GM19023 (cell line): ENCODE data around the gene CBFA2T2.
"Not testable (repeated sequence)": the region's sequence is repeated elsewhere in the genome, so short reads cannot be mapped to it uniquely, and the experiment has no call there.

Source experiments
- ATAC-seq: cut with Tn5 transposase; IDR thresholded peaks from one replicate; pipeline ENCODE4 v1.9.1; 2021; ENCODE audit warnings: mild to moderate bottlenecking, moderate library complexity; ENCODE audit not compliant: unreplicated experiment

CBFA2T2 gene

DNA sequence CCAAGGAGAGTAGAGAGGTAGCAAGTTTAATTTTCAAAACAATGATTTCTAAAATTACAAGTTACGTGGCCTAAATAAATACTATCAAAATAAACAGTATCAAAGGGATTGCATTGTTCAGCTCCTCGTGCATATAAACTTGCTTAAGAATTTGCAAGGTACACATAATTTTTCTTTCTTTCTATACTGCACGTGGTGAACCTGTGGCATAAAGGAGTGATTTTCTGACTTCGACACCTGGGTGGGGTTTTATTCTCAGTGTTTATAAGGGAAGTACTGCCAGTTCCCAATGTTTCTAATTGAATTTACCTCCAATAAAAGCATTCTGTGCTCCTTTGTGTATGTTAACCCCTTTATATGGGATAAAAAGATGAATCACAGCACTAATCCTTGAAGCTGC lies 122.1 kb downstream of the CBFA2T2 start:
- ATAC-seq: no peak

DNA sequence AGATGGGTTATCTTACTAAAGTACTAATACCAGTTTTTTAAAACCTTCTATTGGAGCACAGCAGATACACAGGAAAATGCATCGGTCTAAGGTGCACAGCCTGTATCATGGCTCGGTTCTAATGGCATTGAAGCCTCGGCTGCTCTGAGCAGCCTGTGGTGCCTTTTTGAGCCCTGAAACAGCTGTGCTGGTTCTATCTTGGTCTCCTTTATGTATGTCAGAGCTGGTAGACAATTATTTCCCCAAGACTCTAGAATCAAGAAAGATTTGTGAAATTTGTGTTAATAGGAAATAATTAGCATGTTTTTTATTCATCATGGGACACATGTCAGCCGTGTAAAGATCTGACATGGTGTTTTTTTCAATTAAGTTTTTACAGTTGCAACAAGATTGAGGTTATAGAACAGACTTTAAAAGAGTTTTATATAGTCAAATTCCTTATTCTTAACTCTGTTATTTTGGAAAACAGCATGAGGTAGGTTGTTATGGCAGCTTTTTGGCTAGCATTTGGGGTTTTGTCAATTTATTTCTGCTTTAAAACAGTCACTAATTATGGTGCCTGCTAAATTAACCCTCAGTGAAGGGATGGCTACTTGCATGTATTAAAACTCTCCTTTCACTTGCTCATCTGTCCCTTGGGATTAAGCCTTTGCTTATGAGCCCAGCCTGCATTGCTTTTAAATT lies 132.0 kb downstream of the CBFA2T2 start:
- ATAC-seq: no peak

- no peak for ATAC-seq
These were observed 132.9 kb downstream of the CBFA2T2 start for GRCh38 chr20:33622705-33623365.

GRCh38 chr20:33624399-33624798 lies 134.5 kb downstream of the CBFA2T2 start:
- no peak for ATAC-seq

GRCh38 chr20:33626190-33626589 lies 136.3 kb downstream of the CBFA2T2 start:
- no peak for ATAC-seq

- ATAC-seq: no peak
These were observed 137.8 kb downstream of the CBFA2T2 start for GRCh38 chr20:33627577-33628216.

DNA sequence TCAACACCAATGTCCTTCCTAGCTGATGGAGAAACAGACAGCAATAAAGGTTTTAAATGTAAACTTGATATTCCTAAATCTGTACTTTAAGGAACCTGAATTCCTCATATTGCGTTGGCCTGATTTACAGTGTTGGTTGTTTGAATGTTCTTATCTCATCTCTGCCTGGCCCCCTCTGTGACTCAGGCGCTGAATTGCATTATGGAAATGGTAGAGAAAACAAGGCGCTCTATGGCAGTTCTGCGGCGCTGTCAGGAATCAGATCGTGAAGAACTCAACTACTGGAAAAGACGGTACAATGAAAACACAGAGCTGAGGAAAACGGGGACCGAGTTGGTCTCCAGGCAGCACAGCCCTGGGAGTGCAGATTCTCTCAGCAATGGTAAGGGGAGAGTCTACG lies 139.6 kb downstream of the CBFA2T2 start:
- no peak for ATAC-seq

GRCh38 chr20:33629979-33630378 lies 140.1 kb downstream of the CBFA2T2 start:
- no peak for ATAC-seq

- ATAC-seq: no peak
These were observed 140.6 kb downstream of the CBFA2T2 start for GRCh38 chr20:33630507-33630906.

DNA sequence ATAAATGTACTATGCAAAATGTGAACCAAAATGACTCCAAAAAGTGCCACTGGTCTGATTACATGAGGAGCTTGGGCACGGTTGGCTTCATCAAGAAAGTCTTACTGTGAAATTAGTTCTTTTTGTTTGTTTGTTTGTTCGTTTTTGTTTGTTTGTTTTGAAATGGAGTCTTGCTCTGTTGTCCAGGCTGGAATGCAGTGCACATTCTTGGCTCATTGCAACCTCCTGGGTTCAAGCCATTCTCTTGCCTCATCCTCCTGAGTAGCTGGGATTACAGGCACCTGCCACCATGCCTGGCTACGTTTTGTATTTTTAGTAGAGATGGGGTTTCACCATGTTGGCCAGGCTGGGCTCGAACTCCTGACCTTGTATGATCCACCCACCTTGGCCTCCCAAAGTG lies 142.0 kb downstream of the CBFA2T2 start:
- not testable (repeated sequence) for ATAC-seq

DNA sequence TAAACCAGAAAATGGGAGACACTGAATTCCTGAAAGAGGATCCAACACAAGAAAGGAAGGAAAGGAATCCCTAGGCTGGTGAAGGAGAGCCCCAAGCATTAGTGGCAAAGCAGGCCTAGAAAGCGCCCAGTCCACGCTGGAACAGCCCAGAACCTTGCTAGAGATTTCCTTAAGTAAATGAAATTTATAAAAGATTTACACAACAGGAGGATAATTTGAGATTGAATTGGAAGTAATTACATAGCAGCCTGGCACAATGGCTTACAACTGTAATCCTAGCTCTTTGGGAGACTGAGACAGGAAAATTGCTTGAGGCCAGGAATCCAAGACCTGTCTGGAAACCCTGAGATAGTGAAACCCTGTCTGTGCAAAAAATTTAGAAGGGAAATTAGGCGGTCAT lies 145.4 kb downstream of the CBFA2T2 start:
- no peak for ATAC-seq

GRCh38 chr20:33636776-33637175 lies 146.9 kb downstream of the CBFA2T2 start:
- ATAC-seq: no peak

DNA sequence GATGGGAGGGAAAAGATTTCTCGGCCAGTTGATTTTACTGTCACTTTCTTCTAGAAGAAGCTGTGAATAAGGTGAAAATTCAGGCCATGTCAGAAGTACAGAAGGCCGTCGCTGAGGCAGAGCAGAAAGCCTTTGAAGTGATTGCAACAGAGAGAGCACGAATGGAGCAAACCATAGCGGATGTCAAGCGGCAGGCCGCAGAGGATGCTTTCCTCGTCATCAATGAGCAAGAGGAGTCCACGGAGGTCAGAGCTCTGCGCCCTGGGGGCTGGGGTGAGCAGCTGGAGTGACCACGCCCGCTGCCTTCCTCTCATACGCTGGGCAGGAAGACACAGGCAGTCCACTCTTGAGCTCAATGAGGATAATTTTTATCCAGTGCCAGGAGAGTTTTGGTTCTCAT lies 150.4 kb downstream of the CBFA2T2 start:
- no peak for ATAC-seq

DNA sequence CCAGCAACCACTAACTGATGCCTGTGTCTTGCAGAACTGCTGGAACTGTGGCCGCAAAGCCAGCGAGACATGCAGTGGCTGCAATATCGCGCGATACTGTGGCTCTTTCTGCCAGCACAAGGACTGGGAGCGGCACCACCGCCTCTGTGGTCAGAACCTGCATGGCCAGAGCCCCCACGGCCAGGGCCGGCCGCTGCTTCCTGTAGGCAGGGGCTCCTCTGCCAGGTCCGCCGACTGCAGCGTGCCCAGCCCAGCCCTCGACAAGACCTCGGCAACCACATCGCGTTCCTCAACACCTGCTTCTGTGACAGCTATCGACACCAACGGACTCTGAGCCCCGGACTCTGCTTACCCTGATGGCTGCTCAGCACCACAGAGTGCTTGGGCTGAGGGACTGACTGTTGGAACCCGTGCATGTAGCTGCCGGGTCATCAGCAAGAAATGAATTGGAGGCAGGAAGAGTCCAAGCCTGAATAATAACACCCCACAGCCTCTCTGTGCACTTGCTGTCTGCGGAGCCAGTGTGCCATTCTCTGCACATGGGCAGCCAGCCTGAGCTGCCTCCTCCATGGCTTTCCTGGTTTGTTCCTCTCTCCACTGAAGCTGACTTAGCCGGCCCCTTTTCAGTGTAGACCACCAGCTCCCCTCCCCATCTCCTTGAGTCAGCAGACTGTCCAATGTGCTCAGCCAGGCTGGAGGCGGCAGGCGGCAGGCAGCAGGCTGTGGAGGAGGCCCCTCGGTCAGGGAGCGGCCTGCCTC lies 154.6 kb downstream of the CBFA2T2 start:
- ATAC-seq: no peak

- no peak for ATAC-seq
These were observed 155.1 kb downstream of the CBFA2T2 start for GRCh38 chr20:33645072-33645358.

- no peak for ATAC-seq
These were observed 155.5 kb downstream of the CBFA2T2 start for GRCh38 chr20:33645396-33645795.

DNA sequence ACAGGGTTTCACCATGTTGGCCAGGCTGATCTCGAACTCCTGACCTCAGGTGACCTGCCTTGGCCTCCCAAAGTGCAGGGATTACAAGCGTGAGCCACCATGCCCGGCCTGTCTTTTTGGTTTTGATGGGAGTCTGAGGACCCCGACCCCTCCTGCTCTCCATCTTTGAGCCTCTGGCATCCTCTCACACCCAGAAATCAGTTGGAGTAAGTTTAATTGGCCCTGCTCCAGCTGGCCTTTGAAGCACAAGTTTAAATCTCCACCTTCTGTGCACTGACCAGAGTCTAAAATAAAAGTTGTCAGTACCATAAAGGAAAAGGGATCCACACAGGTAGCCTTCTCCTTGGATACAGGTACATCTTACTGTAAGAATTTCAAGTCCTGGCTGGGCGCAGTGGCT lies 156.3 kb downstream of the CBFA2T2 start:
- no peak for ATAC-seq

DNA sequence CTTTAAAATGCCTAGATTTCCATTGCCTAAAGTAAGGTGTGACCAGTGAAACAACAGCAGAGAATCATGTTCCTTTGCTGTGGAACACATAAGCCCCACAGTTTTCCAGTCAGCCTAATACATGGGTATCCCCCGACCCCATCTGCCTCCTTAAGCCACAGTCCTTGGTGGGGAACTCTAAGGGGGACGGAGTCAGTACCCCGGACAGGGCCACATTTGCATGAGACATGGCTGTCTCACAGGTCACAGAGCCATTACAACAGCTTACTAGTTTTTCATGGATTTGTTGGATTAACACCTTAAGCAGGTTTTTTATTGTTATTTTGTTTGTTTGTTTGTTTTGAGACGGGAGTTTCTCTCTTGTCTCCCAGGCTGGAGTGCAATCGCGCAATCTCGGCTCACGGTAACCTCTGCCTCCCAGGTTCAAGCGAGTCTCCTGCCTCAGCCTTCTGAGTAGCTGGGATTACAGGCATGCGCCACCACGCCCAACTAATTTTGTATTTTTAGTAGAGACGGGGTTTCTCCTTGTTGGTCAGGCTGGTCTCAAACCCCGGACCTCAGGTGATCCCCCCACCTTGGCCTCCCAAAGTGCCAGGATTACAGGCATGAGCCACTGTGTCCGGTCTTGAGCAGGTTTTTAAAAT lies 157.2 kb downstream of the CBFA2T2 start:
- not testable (repeated sequence) for ATAC-seq

GRCh38 chr20:33647603-33648395 lies 157.9 kb downstream of the CBFA2T2 start:
- peak; percentile 71 for ATAC-seq

GRCh38 chr20:33648396-33649004 lies 158.6 kb downstream of the CBFA2T2 start:
- no peak for ATAC-seq
